Cardiac atrium fibroblast (primary cell): Measurements from ENCODE around the gene RPS27L. TPM values are rescaled to one million over a fixed set of nuclear protein-coding genes. Genes with fewer than 3 reads are reported as not detected.

Experiments
- total RNA-seq: library from RNA; depleted of rRNA; stranded (reverse); fragments of >200 nt; gene quantifications from 2 replicates; pipeline ENCODE4 v1.2.3, GENCODE V29; 2015

RPS27L gene
- total RNA-seq, result 101 and 203 TPM in 2 replicates

DNA sequence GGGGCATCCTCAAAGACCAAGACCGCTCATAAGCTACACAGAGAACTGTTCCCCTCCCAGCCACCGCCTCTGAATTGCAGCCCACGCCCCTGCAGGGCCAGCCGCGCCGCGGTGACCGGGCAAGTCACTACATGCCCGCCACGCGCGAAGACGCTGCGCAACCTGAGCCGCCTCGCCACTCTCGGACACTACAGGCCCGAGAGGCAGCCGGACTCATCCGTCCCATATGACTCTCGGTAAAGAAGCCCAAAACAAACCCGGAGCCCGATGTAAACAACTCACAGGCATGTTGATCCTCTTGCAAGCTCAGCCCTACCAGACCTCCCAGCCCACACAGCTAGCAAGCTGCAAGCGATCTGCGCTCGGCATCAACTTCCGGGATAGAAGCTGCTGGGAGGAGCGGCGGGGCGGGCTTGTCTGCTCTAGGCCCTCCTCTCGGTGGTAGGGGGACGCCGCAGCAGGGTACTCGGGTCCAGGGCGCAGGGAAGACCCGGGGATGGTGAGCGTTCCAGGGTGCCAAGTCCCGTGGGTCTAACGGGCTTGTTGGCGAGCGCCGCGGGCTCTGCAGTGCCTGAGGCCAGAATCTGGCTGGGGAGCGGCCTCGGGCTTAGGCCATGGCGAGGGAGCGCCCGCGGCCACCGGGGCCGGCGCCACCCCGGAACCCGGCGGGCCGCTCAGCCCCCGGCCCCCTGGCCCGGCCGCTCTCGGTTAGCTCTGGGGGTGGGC lies at the start of gene RPS27L:
Gene RPS27L, minus strand, starts transcription at position 360 of the 726 bp plus-strand sequence. Its CDS starts 72 bp downstream, at position 288.

GRCh38 chr15:63188926-63189871 lies 31.9 kb upstream of the RPS27L start, which contains the start of gene RAB8B:
TSS of gene RAB8B (plus strand) at chr15:63189606. CDS start at chr15:63189625, 19 bp downstream.

DNA sequence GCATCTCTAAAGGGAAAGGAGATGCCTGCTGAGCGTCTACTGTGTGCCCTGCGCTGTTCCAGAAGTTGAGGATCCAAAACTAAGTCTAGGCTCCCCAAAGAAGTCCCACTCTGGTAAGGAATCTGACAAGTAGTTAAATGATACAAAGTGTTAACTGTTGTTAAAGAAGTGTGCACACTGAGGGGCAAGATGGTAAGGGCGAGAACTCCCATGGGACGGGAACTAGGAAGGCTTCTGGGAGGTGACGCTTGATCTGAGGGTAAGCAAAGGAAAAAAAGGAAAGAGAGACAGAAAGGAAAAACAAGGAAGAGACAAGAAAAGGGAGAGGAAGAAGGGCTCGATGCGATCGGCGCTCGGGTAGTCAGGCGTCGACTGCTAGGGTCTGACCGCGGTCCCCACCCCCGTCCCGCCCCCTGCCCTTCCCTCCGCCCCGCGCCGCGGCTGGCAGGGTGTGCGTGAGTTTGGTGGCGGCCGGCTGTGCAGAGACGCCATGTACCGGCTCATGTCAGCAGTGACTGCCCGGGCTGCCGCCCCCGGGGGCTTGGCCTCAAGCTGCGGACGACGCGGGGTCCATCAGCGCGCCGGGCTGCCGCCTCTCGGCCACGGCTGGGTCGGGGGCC lies 35.8 kb downstream of the RPS27L start, which contains the start of gene LACTB:
Gene LACTB, plus strand, starts transcription at position 480 of the 620 bp plus-strand sequence. Its CDS starts 11 bp downstream, at position 491.

Other genes starting within 250 kb of the RPS27L start
- 189 and 217 TPM in 2 replicates for gene TPM1, start 114.7 kb downstream of the RPS27L start, total RNA-seq
- 24.1 and 24.7 TPM in 2 replicates for gene LACTB, start 35.6 kb downstream of the RPS27L start, total RNA-seq
- 68.4 and 81.0 TPM in 2 replicates for gene RAB8B, start 32.1 kb upstream of the RPS27L start, total RNA-seq
- 20.6 and 30.1 TPM in 2 replicates for gene APH1B, start 120.1 kb upstream of the RPS27L start, total RNA-seq
- gene CA12, start 224.4 kb upstream of the RPS27L start, total RNA-seq, result 64.3 and 163 TPM in 2 replicates